Colonic mucosa (tissue), 4 donors: ENCODE data around the gene STRN3. TPM values are rescaled to one million over a fixed set of nuclear protein-coding genes. Genes with fewer than 3 reads are reported as not detected.

Experiments used
- DNase-seq: peaks from one replicate; pipeline ENCODE4 v3.0.0-alpha.2; 2020
- H3K27ac ChIP-seq: fragments of 200-600 bp; one replicate; pipeline ENCODE4 v1.8.0; 2021
- H3K27me3 ChIP-seq: fragments of 200-600 bp; one replicate; pipeline ENCODE4 v1.8.0; 2021
- H3K36me3 ChIP-seq: fragments of 200-600 bp; one replicate; pipeline ENCODE4 v1.8.0; 2021
- H3K4me1 ChIP-seq: fragments of 200-600 bp; one replicate; pipeline ENCODE4 v1.8.0; 2021; ENCODE audit warnings: mild to moderate bottlenecking
- H3K4me3 ChIP-seq: fragments of 200-600 bp; one replicate; pipeline ENCODE4 v1.8.0; 2021
- H3K9ac ChIP-seq, 2 donors: one replicate each; pipeline ENCODE4 v1.7.0; 2013; ENCODE audit warnings: control low read depth in 2 of 2, low read depth in 2 of 2, low read length in 2 of 2
- H3K9me3 ChIP-seq: fragments of 200-600 bp; one replicate; pipeline ENCODE4 v1.8.0; 2021
- intact Hi-C: fragments of 100-400 bp; cut with DNase I; formaldehyde crosslinking; loops from one replicate; pipeline ENCODE4 v1.14.1; 2022
- microRNA-seq: library from miRNA; unstranded; fragments of <30 nt; microRNA quantifications from one replicate; pipeline ENCODE4, GENCODE V29; 2019
- total RNA-seq, 2 donors: library from RNA; stranded (reverse); fragmentation: NEBNext Ultra II Directional in 1 of 2; extraction: Animal tissue kit (Norgen Biotek cat#: 25700) in 1 of 2; gene quantifications; one replicate each; pipeline ENCODE4 v1.2.1, GENCODE V29; 2021
- TF ChIP-seq, protein P1 (sequence below): fragments of 200-600 bp; IDR thresholded peaks from one replicate; pipeline ENCODE4 v1.8.0; 2022; ENCODE audit warnings: antibody characterized with exemption, mild to moderate bottlenecking
- donor health status: healthy.
- donor health status: DM: no; HTN: no; CAD: no.
- donor health status: DM: no; HTN: no; CAD: no.

STRN3 gene
- total RNA-seq, 2 donors from 2014 or later, result 23.6 to 41.1 TPM

DNA sequence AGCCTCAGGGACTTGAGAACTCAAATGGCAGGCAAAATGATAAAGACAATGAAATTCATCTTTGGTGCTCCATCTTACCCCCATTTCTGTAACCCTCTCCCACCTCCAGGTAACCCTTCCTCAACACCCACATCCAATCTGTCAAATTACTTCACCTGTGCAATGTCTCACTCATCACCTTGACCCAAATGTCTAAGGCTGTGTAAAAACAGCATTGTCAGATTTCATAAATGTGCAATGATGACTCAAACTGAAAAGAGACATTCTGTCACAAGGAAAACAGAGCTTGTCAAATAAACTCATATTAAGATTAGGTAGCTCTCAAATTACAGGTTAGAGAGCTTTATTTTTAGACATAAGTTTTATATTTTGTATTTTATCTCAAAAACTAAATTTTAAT is 171.7 kb downstream of the STRN3 start:
- no peaks in the 10 kb centered on the region for H3K9me3 ChIP-seq
- H3K36me3 ChIP-seq, result no peaks in the 10 kb centered on the region
- H3K27me3 ChIP-seq, result no peaks in the 10 kb centered on the region
- intact Hi-C loops, result no loop called here
- TF ChIP-seq, protein P1, sequence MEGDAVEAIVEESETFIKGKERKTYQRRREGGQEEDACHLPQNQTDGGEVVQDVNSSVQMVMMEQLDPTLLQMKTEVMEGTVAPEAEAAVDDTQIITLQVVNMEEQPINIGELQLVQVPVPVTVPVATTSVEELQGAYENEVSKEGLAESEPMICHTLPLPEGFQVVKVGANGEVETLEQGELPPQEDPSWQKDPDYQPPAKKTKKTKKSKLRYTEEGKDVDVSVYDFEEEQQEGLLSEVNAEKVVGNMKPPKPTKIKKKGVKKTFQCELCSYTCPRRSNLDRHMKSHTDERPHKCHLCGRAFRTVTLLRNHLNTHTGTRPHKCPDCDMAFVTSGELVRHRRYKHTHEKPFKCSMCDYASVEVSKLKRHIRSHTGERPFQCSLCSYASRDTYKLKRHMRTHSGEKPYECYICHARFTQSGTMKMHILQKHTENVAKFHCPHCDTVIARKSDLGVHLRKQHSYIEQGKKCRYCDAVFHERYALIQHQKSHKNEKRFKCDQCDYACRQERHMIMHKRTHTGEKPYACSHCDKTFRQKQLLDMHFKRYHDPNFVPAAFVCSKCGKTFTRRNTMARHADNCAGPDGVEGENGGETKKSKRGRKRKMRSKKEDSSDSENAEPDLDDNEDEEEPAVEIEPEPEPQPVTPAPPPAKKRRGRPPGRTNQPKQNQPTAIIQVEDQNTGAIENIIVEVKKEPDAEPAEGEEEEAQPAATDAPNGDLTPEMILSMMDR, result no peak
- H3K4me3 ChIP-seq, result no peak overlapping the region
- H3K27ac ChIP-seq, result no peak overlapping the region
- no peak for DNase-seq
- H3K9ac ChIP-seq, result no peak overlapping the region
- H3K4me1 ChIP-seq, result no peaks in the 10 kb centered on the region

DNA sequence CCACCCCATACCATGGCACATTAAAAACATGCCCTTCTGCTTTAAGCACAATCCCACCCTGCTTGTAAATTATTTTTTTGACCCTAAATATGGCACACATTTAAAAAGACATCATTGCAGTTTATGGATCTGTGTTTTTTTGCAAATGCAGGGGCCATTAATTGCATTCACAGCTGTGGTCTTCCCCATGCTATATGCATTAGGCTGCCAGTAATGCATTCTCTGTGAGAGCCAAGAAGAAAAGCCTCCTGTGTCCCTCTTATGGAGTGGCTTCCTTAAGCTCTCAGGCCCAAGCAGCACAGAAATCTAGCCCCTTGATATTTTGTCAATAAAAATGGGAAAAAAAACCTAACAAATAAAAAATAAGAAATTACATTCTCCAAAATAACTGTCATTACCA is 172.2 kb downstream of the STRN3 start:
- Histone ChIP-seq H3K9me3 (no peaks in the 10 kb centered on the region), H3K27me3 (no peaks in the 10 kb centered on the region), H3K4me1 (no peaks in the 10 kb centered on the region), H3K36me3 (no peaks in the 10 kb centered on the region), H3K9ac (no peak overlapping the region), H3K4me3 (no peak overlapping the region), H3K27ac (no peak overlapping the region)
- TF ChIP-seq, protein P1, result no peak
- intact Hi-C loops, result no loop called here
- no peak for DNase-seq

DNA sequence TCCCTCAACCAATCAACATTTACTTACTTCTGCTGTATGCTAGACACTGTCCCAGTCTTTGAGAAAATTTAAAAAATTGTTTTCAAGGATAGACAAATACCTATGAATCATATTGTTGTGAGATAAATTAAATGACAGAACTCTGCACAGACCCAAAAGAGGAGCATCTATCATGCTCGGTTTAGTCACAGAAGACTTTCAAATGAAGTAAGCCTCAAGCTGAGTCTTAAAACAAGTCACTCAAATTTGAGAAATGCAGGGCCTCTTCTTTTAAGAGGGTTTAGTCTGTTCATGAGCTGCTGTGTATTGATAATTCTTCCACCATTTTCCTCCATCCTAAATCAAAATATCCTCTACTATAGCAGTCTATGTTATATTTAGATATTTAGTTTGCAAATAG is 176.2 kb downstream of the STRN3 start:
- Histone ChIP-seq H3K36me3 (no peaks in the 10 kb centered on the region), H3K27me3 (no peaks in the 10 kb centered on the region), H3K9me3 (no peaks in the 10 kb centered on the region), H3K9ac (no peak overlapping the region), H3K27ac (no peak overlapping the region), H3K4me3 (no peak overlapping the region), H3K4me1 (no peaks in the 10 kb centered on the region)
- intact Hi-C loops, result no loop called here
- TF ChIP-seq, protein P1, result no peak
- DNase-seq, result no peak

DNA sequence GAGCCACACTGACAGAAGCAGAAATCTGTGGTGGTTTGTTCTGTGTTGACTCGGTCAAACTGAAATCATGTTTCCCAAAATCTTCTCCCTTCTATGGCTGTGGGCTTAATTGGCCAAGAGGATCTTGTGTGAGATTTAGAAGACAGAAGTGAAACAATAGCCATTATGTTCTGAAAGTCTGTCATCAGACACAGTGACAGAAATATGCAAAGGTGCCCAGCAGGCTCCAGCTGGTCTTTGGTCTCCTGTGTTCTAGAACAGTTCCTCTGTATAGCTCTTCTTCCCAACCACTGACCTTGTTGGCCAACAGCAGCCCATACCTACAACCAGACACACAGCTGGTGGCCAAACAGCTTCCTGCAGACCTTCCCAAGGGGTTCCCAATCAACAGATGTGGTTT is 176.8 kb downstream of the STRN3 start:
- Histone ChIP-seq H3K9me3 (no peaks in the 10 kb centered on the region), H3K27me3 (no peaks in the 10 kb centered on the region), H3K27ac (no peak overlapping the region), H3K4me1 (no peaks in the 10 kb centered on the region), H3K36me3 (no peaks in the 10 kb centered on the region), H3K9ac (no peak overlapping the region), H3K4me3 (no peak overlapping the region)
- TF ChIP-seq, protein P1, result no peak
- no peak for DNase-seq
- intact Hi-C loops, result no loop called here

DNA sequence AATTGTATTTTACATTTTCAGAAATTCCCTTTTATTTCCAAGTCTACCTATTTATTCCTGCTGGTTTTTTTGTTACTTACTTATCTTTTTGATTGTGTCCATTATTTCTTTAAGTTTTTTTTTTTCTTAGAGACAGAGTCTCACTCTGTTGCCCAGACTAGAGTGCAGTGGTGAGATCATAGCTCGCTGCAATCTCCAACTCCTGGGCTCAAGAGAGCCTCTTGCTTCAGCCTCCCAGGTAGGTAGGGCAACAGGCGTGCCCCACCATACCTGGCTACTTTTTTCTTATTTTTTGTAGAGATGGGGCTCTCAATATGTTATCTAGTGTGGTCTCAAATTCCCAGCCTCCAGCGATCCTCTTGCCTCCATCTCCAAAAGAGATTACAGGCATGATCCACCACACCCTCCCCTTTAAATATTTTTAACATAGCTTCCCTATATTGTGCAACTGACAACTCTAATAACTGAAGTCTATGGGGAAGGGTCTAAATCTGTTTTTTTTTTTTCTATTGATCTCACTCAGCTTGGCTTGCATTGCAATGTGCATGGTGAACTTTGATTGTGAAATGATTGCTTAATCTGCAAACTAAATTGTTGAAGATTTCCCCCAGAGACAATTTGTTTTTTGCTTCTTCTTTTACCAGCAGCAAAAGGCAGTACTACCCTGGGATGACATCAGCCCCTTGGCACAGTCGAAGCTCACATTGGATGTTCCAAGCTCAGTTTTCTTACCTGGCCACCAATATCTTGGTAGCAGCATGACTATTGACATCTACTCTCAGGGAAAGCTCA is 177.5 kb downstream of the STRN3 start:
- no peak overlapping the region for H3K9ac ChIP-seq
- no peak overlapping the region for H3K27ac ChIP-seq
- no peaks in the 10 kb centered on the region for H3K27me3 ChIP-seq
- DNase-seq, result no peak
- no peaks in the 10 kb centered on the region for H3K9me3 ChIP-seq
- intact Hi-C loops, result no loop called here
- H3K4me1 ChIP-seq, result no peaks in the 10 kb centered on the region
- no peak overlapping the region for H3K4me3 ChIP-seq
- H3K36me3 ChIP-seq, result no peaks in the 10 kb centered on the region
- TF ChIP-seq, protein P1, result no peak

Small RNAs within 50 kb of the gene (microRNA-seq; reads per million reads assigned to microRNA genes)
- gene MIR624, result 13.2 reads per million, percentile 21 among the genes with 10 or more reads in this experiment

Other genes starting within 250 kb of the STRN3 start
- 1 to 10 TPM in 1 of 2 donors, under 1 TPM in 1; 0.91 to 2.4 TPM for gene COCH, start 151.8 kb downstream of the STRN3 start, total RNA-seq
- gene AP4S1, start 730 bp downstream of the STRN3 start, total RNA-seq, result 1 to 10 TPM; 3.3 to 4.9 TPM
- gene HECTD1, start 181.4 kb upstream of the STRN3 start, total RNA-seq, result 100 to 1,000 TPM; 113 to 148 TPM